Upper lobe of left lung (tissue), 4 donors: ENCODE results near the gene RAPGEF2.

ENCODE experiments used
- POLR2A ChIP-seq, 4 donors: fragments of 450-650 bp; IDR thresholded peaks; one replicate each; pipeline ENCODE4 v1.5.1; 2016 to 2017; ENCODE audit warnings: antibody characterized with exemption in 4 of 4, mild to moderate bottlenecking in 2 of 4
- TF ChIP-seq, protein P1 (sequence below), 6 experiments: fragments of 450-650 bp in 4 of 6; fragments of 200-600 bp in 2 of 6; sonication (generic) in 2 of 6; IDR thresholded peaks; one replicate each; pipeline ENCODE4 v1.5.1; 2016 to 2019; ENCODE audit warnings: antibody characterized with exemption in 6 of 6

DNA sequence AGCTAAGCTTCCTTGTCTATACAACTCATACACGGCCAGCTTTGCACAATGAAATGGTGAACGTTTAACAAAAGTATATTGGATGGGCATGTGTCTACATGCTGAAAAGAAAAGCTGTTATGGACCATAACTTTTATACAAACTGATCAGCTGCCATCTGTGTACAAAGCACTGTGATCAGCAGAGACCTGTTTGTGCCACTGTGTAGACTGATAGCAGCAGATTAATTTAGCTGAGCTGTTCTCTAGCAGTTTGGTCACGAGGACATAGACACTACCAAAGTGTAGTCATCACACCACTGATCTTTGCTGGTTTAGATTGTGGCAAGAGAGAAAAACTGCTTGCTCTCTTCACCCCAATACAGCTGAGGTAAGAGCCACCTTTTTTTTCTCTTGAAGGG, 124.5 kb downstream of the RAPGEF2 start:
- TF ChIP-seq, protein P1, sequence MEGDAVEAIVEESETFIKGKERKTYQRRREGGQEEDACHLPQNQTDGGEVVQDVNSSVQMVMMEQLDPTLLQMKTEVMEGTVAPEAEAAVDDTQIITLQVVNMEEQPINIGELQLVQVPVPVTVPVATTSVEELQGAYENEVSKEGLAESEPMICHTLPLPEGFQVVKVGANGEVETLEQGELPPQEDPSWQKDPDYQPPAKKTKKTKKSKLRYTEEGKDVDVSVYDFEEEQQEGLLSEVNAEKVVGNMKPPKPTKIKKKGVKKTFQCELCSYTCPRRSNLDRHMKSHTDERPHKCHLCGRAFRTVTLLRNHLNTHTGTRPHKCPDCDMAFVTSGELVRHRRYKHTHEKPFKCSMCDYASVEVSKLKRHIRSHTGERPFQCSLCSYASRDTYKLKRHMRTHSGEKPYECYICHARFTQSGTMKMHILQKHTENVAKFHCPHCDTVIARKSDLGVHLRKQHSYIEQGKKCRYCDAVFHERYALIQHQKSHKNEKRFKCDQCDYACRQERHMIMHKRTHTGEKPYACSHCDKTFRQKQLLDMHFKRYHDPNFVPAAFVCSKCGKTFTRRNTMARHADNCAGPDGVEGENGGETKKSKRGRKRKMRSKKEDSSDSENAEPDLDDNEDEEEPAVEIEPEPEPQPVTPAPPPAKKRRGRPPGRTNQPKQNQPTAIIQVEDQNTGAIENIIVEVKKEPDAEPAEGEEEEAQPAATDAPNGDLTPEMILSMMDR (IDR thresholded peaks at IDR 0.05): no peak
- TF ChIP-seq POLR2A (IDR thresholded peaks at IDR 0.05): no peak
